IMR-90 (cell line): ENCODE results near the gene CLEC4A. TPM values are rescaled to one million over a fixed set of nuclear protein-coding genes. Genes with fewer than 3 reads are reported as not detected.

Source experiments
- ATAC-seq: fragments of 200-7000 bp; cut with Tn5 transposase; 2 replicates; pipeline ENCODE4 v1.9.1; 2020; ENCODE audit warnings: low read depth, mild to moderate bottlenecking, moderate library complexity
- BruUV-seq: library from RNA; stranded (reverse); fragments of 400-500 nt; replicated peaks from 2 replicates; lab custom pipeline; 2021; lab: Mats Ljungman, UMichigan
- CTCF ChIA-PET: fragments of 300-600 bp; formaldehyde crosslinking; extraction: SDS; loops from one replicate; lab custom pipeline; 2021; ENCODE audit warnings: antibody characterized with exemption; lab: Yijun Ruan, JAX
- POLR2A ChIA-PET: fragments of 300-600 bp; sonication (Branson Sonifier 250); formaldehyde crosslinking; loops from one replicate; lab custom pipeline; 2022; ENCODE audit warnings: antibody characterized with exemption; ENCODE audit not compliant: unreplicated experiment; lab: Charles Lee
- DNase-seq: peaks from one replicate; pipeline ENCODE4 v3.0.0; 2013
- H2AFZ ChIP-seq: replicated peaks from 2 replicates; pipeline ENCODE3; 2013; ENCODE audit warnings: low read length, mild to moderate bottlenecking; ENCODE audit not compliant: poor library complexity
- H2AK5ac ChIP-seq: 2 replicates; pipeline ENCODE4 v1.6.1; 2013; ENCODE audit warnings: low read depth, low read length, inconsistent platforms
- H2AK9ac ChIP-seq: replicated peaks from 2 replicates; pipeline ENCODE3; 2013; ENCODE audit warnings: mild to moderate bottlenecking, low read depth, low read length, moderate library complexity; ENCODE audit not compliant: poor library complexity
- H2BK120ac ChIP-seq: 2 replicates; pipeline ENCODE4 v1.6.1; 2013; ENCODE audit warnings: low read depth, low read length, inconsistent platforms
- H2BK15ac ChIP-seq: 3 replicates; pipeline ENCODE4 v1.6.1; 2013; ENCODE audit warnings: low read depth, low read length, inconsistent platforms
- H2BK20ac ChIP-seq: 2 replicates; pipeline ENCODE4 v1.6.1; 2013; ENCODE audit warnings: low read depth, mild to moderate bottlenecking, inconsistent platforms, low read length, moderate library complexity
- H2BK5ac ChIP-seq: 2 replicates; pipeline ENCODE4 v1.6.1; 2013; ENCODE audit warnings: mild to moderate bottlenecking, low read depth, low read length, inconsistent platforms; ENCODE audit not compliant: poor library complexity, severe bottlenecking
- H3K14ac ChIP-seq: replicated peaks from 2 replicates; pipeline ENCODE4 v1.6.1; 2013; ENCODE audit warnings: low read depth, low read length, inconsistent platforms
- H3K18ac ChIP-seq: 2 replicates; pipeline ENCODE4 v1.6.1; 2013; ENCODE audit warnings: low read depth, low read length, control low read depth
- H3K23ac ChIP-seq: 2 replicates; pipeline ENCODE4 v1.6.1; 2013; ENCODE audit warnings: low read depth, low read length, inconsistent platforms
- H3K27ac ChIP-seq: 2 replicates; pipeline ENCODE4 v1.5.1; 2013; ENCODE audit warnings: mild to moderate bottlenecking, control low read depth, low read length; ENCODE audit not compliant: insufficient read depth
- H3K27me3 ChIP-seq: 2 replicates; pipeline ENCODE4 v1.6.1; 2013; ENCODE audit warnings: low read length; ENCODE audit not compliant: control insufficient read depth, insufficient read depth
- H3K36me3 ChIP-seq: 2 replicates; pipeline ENCODE4 v1.6.1; 2013; ENCODE audit warnings: low read length, mixed read lengths; ENCODE audit not compliant: control insufficient read depth, insufficient read depth
- H3K4ac ChIP-seq: 2 replicates; pipeline ENCODE4 v1.6.1; 2013; ENCODE audit warnings: low read depth, low read length, inconsistent platforms
- H3K4me1 ChIP-seq: 2 replicates; pipeline ENCODE4 v1.6.1; 2013; ENCODE audit warnings: low read length, mixed read lengths; ENCODE audit not compliant: control insufficient read depth, insufficient read depth
- H3K4me2 ChIP-seq: 2 replicates; pipeline ENCODE4 v1.6.1; 2013; ENCODE audit warnings: low read depth, mild to moderate bottlenecking, control low read depth, low read length, moderate library complexity
- H3K4me3 ChIP-seq: 2 replicates; pipeline ENCODE4 v1.5.1; 2013; ENCODE audit warnings: low read depth, mild to moderate bottlenecking, control low read depth, low read length, moderate library complexity; ENCODE audit not compliant: insufficient read depth
- H3K56ac ChIP-seq: 2 replicates; pipeline ENCODE4 v1.6.1; 2013; ENCODE audit warnings: low read length, inconsistent platforms; ENCODE audit not compliant: insufficient read depth; ENCODE audit errors: extremely low read depth
- H3K79me1 ChIP-seq, 2 experiments: 2 replicates each; pipeline ENCODE4 v1.6.1; 2013; ENCODE audit warnings: low read length in 2 of 2, inconsistent platforms in 1 of 2, low read depth in 1 of 2
- H3K9ac ChIP-seq: 2 replicates; pipeline ENCODE4 v1.6.1; 2013; ENCODE audit warnings: low read depth, low read length, control low read depth
- H3K9me1 ChIP-seq: 2 replicates; pipeline ENCODE4 v1.6.1; 2013; ENCODE audit warnings: low read length, inconsistent platforms; ENCODE audit not compliant: insufficient read depth
- H3K9me3 ChIP-seq: 2 replicates; pipeline ENCODE4 v1.6.1; 2013; ENCODE audit warnings: low read length; ENCODE audit not compliant: control insufficient read depth, insufficient read depth
- H4K20me1 ChIP-seq: 2 replicates; pipeline ENCODE4 v1.6.1; 2013; ENCODE audit warnings: low read length, inconsistent platforms; ENCODE audit not compliant: insufficient read depth
- H4K5ac ChIP-seq: 2 replicates; pipeline ENCODE4 v1.6.1; 2013; ENCODE audit warnings: mild to moderate bottlenecking, low read depth, low read length, control low read depth
- H4K8ac ChIP-seq, 2 experiments: 2 replicates each; pipeline ENCODE4 v1.6.1; 2013; ENCODE audit warnings: low read depth in 2 of 2, low read length in 2 of 2, control low read depth in 1 of 2, inconsistent platforms in 1 of 2
- H4K91ac ChIP-seq: 2 replicates; pipeline ENCODE4 v1.6.1; 2013; ENCODE audit warnings: low read depth, low read length, inconsistent platforms; ENCODE audit not compliant: insufficient read depth
- CEBPB ChIP-seq: IDR thresholded peaks from 2 replicates; pipeline ENCODE4 v1.6.1; 2012; ENCODE audit warnings: low read depth, low read length, improper control_type of control experiment
- POLR2A ChIP-seq: IDR thresholded peaks from 2 replicates; pipeline ENCODE4 v1.6.1; 2012; ENCODE audit warnings: mild to moderate bottlenecking, low read depth, low read length
- WGBS, 2 experiments: methylation state at CpG; one replicate each; pipeline versions ENCODE4 v1.1.5 to v1.1.7; 2013; ENCODE audit warnings: missing lambda C conversion rate in 2 of 2; ENCODE audit not compliant: insufficient read length in 1 of 2; ENCODE audit errors: extremely low coverage in 2 of 2; 5-methylcytosine and 5-hydroxymethylcytosine counted together
- dilution Hi-C: fragments of 300-500 bp; cut with HindIII; formaldehyde crosslinking; loops from one replicate; pipeline ENCODE4 v1.14.3; 2018; ENCODE audit warnings: low sequenced_read_pairs; ENCODE audit not compliant: unreplicated experiment
- in situ Hi-C: fragments of 300-500 bp; cut with MboI; formaldehyde crosslinking; loops from 3 replicates; pipeline ENCODE4 v1.14.3; 2019; ENCODE audit warnings: low sequenced_read_pairs, inconsistent platforms, mixed read lengths
- intact Hi-C: fragments of 100-400 bp; cut with micrococcal nuclease; formaldehyde crosslinking; loops from 2 replicates; pipeline ENCODE4 v1.10.0; 2022
- polyA plus RNA-seq, 3 experiments: library from polyadenylated mRNA; depleted of rRNA; stranded (reverse); fragments of >200 nt; gene quantifications; 2 replicates each; pipeline ENCODE4 v1.2.3, GENCODE V29; 2012; ENCODE audit warnings: low replicate concordance in 1 of 3
- total RNA-seq: library from RNA; depleted of rRNA; stranded (reverse); fragments of >200 nt; gene quantifications from 2 replicates; pipeline ENCODE4 v1.2.3, GENCODE V29; 2012

The CLEC4A gene
- total and polyA plus RNA-seq, 2 of the 4 experiments (the other 2 are of a cell fraction): 0.29 TPM; not detected in 1

- no peak overlapping the region for H3K9ac ChIP-seq
- no peaks in the 10 kb centered on the region; the same call in 1 of the 2 replicates for H3K36me3 ChIP-seq
- no peaks in the 10 kb centered on the region for H3K9me3 ChIP-seq
- peak; percentile 38; the same call in 1 of the 2 replicates for TF ChIP-seq CEBPB
- TF ChIP-seq POLR2A: no peak
- H3K56ac ChIP-seq: no peak overlapping the region
- H4K8ac ChIP-seq: no peak overlapping the region
- BruUV-seq: no TSS peak
- intact Hi-C loops: no loop called here
- no peak overlapping the region for H2BK20ac ChIP-seq
- no peak overlapping the region for H2AK9ac ChIP-seq
- no peaks in the 10 kb centered on the region for H3K79me1 ChIP-seq
- H3K4me2 ChIP-seq: no peak overlapping the region
- no peaks in the 10 kb centered on the region for H3K9me1 ChIP-seq
- no peak overlapping the region for H4K5ac ChIP-seq
- no peaks in the 10 kb centered on the region for H4K20me1 ChIP-seq
- no peak overlapping the region for H4K91ac ChIP-seq
- no peak overlapping the region for H2BK15ac ChIP-seq
- DNase-seq (no peak), ATAC-seq (no peak)
- no peak overlapping the region for H2AFZ ChIP-seq
- no peak overlapping the region for H2BK120ac ChIP-seq
- no peak overlapping the region for H3K23ac ChIP-seq
- H3K4ac ChIP-seq: no peak overlapping the region
- WGBS, 2 experiments: 84% methylated on average over 2 of the region's 4 CpGs; no CpG with 5 or more reads in 1 of the 2 experiments
- in situ Hi-C loops: loop anchor here (25.0 kb wide), 1 partner anchor 242 kb away; no protein-coding TSS in a partner anchor
- H3K18ac ChIP-seq: no peak overlapping the region
- no peak overlapping the region for H3K27ac ChIP-seq
- H2BK5ac ChIP-seq: no peak overlapping the region
- no peak overlapping the region for H3K14ac ChIP-seq
- ChIA-PET POLR2A (no interaction called here), CTCF (no interaction called here)
- H3K4me1 ChIP-seq: no peaks in the 10 kb centered on the region
- dilution Hi-C loops: no loop called here
- H3K4me3 ChIP-seq: no peak overlapping the region
- no peaks in the 10 kb centered on the region for H3K27me3 ChIP-seq
- no peak overlapping the region for H2AK5ac ChIP-seq
Observed at GRCh38 chr12:8120072-8120713, 3.2 kb upstream of the CLEC4A start.
